Stimulated activated naive CD4-positive, alpha-beta T cell treated with Interleukin-2 at 50 U/mL for 16 hours (primary cell): ENCODE results near the gene CTSK.
"Not testable (repeated sequence)": the region's sequence is repeated elsewhere in the genome, so short reads cannot be mapped to it uniquely, and the experiment has no call there.

Experiments used
- DNase-seq: peaks from one replicate; lab custom pipeline; 2025; lab: John Stamatoyannopoulos, UW

CTSK gene

DNA sequence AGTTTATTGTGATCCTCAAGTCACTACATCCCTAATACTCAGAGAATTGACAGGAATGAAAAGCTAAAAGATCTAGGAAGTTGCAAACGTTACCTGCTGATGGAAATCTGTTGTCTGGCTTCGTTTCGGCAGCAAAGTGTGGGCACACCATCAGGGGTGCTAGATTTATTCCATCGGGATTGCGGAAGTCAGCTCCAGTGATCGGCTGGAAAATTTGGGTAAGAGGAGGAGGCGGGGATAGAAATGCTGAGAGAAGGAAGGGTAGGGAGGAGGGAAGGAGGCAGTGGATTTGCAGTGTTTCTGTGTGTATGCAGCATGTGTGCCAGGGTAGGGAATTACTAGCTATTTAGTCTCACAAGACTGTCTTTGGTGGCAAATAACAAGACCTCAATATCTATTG, at the start of gene CTSK:
Gene CTSK (minus strand): TSS at position 140 of the 400 bp plus-strand sequence. CDS start 1,455 bp downstream, outside the sequence.
- no peak for DNase-seq

DNA sequence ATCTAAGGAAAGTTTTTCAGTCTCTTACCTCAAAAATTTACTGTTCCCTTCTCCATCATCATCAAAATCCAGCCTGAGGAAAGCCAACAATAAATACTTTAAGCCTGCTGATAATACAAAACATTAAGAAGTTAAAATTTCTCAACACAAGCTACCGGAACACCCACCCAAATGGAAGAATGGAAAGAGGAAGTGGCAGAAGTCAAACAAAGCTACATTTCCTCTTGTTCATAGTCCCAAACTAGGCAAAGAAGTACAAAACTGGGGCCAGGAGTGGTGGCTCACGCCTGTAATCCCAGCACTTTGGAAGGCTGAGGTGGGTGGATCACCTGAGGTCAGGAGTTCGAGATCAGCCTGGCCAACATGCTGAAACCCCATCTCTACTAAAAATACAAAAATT, 44.7 kb upstream of the CTSK start:
- DNase-seq: not testable (repeated sequence)

DNA sequence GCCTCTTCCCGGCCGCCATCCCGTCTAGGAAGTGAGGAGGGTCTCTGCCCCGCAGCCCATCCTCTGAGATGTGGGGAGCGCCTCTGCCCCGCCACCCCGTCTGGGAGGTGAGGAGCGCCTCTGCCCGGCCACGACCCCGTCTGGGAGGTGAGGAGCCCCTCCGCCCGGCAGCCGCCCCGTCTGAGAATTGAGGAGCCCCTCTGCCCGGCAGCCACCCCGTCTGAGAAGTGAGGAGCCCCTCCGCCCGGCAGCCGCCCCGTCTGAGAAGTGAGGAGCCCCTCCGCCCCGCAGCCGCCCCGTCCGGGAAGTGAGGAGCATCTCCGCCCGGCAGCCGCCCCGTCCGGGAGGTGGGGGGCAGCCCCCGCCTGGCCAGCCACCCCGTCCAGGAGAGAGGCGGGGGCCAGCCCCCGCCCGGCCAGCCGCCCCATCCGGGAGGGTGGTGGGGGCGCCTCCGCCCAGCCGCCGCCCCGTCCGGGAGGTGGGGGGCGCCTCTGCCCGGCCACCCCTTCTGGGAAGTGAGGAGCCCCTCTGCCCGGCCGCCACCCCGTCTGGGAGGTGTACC, 42.8 kb upstream of the CTSK start:
- DNase-seq: not testable (repeated sequence)

DNA sequence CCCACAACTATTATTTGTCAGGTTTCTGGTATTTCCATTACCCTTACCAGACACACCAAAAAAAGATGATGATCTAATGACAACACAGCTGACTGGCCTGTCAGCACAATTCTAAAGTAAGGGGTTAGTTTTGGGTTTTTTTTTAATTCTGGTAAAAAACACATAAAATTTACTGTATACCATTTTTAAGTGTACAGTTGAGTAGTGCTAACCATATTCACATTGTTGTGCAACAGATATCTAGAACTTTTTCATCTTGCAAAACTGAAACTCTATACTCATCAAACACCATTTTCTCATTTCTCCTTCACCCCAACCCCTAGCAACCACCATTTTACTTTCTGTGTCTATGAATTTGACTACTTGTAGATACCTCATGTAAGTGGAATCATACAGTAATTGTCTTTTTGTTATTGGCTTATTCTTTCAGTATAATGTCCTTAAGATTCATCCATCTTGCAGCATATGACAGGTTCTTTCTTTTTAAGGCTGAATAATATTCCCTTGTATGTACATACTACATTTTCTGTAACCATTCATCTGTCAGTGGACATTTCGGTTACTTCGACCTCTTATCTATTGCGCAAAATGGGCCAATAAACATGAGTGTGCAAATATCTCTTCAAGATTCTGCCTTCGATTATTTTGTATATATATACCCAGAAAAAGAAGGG, 38.5 kb upstream of the CTSK start:
- no peak for DNase-seq

DNA sequence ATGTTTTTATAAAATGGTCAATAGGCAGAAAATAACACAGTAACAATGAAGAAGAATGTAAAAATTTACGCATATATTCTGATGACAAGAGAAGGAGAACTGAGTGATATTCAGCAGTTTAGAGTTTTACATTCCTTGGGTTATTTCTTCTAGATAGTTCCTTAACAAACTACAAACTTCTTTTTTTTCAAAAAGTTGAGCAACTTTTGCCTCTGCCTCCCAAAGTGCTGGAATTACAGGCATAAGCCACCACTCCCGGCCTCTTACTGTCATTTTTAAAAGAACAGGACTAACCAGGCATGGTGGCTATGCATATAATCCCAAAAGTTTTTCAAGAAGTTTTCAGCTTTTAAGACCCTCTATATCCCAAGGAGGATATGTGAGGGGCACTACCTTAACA, 35.4 kb upstream of the CTSK start:
- no peak for DNase-seq

DNA sequence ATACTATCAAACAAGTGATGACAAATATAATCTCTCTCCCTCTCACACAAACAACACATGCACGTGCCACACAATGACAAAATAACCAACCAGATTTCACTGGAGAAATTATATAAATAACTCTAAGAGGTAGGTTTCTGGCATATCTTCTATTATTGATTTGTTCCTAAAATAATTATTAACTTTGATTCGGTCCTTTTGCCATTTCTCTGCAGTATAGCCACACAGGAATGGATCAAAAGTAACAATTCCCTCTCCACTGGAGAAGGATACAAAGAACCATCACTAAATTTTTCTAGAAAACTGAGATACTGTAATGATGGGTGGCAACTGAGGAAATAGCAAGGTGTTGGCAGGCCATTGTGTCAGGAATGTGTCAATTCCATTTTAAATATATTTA, 34.9 kb upstream of the CTSK start:
- DNase-seq: no peak

DNA sequence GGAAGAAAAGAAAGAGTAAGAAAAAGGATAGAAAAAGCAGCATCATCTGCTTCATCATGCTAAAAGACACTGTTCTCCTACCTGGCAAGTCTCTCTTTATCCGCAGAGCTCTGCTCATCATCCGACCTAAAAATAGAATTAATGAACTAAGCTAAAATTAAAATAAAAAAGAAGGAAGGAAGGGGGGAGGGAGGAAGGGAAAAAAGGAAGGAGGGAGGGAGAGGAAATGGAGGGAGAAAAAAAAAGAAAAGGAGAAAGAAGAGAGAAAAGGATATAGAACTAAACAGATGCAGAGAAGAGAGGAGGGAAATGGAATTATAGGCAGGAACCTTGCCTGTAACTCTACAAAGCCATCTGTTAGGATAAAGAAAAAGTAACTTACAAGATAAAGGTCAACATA, 34.3 kb upstream of the CTSK start:
- no peak for DNase-seq

DNA sequence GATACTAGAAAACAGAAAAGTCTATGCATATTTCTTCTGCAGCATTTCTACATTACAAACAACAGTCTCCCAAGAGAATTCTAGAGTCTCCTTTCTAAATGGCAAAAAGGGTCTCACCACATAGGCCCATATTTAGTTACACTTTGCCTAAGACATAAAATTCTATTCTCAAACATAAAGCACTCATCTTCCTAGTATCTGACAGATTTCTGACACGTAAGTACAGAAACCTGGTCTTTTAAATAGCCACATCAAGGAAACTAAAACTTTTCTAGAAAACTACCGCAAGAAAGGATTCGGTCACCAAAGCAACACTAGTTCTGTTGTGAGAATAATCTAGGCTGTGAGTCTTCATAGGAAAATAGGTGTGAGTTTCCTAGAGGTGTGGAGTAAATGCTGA, 33.6 kb upstream of the CTSK start:
- DNase-seq: no peak

DNA sequence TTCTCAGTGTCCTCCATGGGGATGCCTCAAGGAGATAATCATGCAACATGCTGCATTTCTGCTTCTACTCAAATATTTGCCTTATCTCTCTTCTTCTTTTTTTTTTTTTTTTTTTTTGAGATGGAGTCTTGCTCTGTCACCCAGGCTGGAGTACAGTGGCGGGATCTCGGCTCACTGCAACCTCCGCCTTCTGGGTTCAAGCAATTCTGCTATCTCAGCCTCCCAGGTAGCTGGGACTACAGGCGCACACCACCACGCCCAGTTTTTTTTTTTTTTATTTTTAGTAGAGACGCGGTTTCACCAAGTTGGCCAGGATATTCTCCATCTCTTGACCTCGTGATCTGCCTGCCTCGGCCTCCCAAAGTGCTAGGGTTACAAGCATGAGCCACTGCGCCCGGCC, 32.8 kb upstream of the CTSK start:
- DNase-seq: not testable (repeated sequence)

DNA sequence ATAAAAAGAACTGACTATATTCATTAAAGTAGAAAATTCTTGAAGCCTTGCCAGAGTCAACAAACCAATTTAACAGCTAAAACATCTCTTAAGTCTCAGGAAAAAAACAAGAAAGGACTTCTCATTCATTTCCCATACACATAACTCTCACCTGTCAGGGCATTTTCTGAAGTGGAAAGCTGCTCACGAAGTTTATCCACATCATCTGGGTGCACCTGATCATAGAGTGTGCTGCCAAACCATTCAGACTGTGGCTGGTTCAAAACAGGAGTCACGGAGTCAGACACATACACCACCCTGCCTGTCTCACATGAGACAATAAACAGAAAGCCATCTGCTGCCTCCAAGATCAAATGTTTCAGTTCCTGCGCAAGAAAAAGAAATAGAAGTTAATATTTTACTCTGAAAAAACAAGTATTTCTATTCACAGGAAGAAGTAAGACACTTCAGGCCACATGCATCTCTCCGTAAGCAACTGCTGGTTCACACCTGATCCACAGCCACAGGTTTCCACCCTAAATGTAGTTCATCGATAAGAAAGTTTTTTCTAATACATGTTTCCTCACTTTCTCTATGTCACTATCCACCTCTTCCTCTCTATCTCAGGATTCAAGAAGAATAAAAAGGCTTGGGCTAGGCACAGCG, 28.2 kb upstream of the CTSK start:
- no peak for DNase-seq

DNA sequence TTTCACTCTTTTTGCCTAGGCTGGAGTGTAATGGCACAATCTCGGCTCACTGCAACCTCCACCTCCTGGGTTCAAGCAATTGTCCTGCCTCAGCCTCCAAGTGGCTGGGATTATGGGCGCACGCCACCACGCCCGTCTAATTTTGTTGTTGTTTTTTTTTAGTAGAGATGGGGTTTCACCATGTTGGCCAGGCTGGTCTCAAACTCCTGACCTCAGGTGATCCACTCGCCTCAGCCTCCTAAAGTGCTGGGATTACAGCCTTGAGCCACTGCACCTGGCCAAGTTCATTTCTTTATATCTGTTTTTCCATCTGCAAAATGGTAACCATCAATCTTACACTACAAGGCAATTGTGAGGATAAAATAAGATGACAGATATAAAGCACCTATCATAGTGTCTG, 25.9 kb upstream of the CTSK start:
- DNase-seq: not testable (repeated sequence)

DNA sequence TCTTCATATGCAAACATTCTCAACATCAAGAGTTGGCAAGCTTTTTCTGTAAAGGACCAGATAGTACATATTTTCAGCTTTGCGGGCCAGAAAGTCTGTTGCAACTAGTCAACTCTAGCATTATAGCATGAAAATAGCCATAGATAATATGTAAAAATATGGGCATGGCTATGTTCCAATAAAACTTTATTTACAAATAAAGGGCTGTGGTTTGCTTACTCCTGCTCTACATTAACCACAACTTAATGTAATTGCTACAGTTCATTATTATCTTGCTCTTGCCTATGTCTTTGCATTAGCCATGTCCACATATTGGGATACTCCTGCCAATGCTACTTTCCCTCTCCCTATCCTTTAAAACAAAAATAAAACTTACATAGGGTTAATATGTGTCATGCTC, 24.5 kb upstream of the CTSK start:
- DNase-seq: no peak

DNA sequence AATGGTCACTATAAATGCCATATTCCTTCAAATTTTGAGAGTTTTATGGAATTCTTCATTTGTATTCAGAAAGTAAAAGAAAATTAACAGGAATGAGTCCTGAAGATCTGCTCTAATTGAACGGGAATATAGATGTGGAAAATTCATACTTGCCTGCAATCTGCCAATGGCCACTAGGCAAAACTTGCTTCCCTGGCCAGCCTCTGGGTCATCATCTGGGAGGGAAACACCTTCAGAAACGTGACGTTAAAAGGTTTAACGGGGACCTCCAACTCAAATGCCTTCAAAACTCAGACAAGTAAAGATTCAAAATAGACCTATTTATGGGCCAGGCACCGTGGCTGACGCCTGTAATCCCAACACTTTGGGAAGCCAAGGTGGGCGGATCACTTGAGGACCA, 21.7 kb upstream of the CTSK start:
- no peak for DNase-seq

DNA sequence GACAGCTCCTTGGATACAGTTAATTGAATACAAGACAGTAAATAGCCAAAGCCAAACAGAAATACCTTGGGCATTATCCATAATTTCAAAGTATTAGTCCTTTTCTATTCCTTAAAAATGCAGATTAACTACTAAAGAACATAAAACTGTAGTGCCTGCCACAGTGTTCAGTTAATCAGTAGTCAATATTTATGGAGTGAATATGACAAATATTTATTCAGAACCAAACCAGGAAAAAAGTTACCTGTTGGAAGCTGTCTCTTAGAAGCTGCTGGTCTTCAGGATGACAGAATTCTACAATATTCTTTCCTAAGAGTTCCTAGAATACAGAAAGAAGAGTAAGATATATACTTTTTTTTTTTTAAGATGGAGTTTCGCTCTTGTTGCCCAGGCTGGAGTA, 18.2 kb upstream of the CTSK start:
- DNase-seq: no peak

DNA sequence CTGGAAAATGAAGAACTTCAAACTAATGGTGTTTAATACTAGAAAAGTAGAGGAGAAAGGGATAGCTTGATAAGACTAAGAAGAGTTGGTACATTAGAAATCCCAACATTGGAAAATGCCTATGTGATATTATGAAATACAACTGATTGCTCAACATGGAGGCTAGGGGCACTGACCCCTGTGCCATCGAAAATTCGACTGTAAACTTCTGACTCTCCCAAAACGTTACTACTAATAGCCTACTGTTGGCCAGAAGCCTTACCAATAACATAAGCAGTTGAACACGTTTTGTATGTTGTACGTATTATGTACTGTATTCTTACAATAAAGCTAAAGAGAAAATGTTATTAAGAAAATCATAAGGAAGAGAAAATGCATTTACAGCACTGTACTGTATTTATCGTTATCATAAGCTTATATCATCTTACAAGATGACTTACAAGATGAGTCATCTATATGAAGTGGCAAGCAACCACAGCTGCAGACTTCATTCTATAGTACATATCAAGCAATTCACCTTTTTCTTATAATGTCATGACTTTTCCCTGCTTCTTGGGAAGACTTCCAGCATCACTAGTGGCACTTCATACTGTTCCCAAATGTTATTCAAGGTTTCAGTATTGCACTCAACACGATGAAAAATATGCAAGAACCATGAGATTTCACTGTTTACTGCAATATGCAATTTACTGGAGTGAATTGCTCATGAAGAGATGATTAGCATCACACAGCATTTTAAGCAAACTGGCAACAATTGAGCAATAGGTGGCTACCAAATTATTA, 12.9 kb upstream of the CTSK start:
- no peak for DNase-seq

DNA sequence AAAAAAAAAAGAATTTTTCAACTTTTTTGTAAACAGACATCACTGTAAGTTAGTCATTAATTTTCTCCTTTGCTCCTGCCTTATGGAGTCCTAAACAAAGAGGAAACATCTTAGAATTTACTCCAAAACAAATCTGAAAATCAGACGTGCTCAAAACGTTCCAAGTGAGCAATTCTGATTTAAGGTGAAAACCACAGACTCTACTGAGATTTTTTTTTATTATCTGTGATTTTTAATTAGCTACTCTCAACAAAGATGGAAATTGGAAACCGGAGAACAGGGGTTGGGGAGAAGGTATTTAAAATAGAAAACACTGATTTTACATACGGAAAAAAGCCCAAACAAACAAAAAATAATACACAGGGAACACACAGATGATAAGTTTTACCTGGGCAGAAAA, 7.8 kb upstream of the CTSK start:
- no peak for DNase-seq

DNA sequence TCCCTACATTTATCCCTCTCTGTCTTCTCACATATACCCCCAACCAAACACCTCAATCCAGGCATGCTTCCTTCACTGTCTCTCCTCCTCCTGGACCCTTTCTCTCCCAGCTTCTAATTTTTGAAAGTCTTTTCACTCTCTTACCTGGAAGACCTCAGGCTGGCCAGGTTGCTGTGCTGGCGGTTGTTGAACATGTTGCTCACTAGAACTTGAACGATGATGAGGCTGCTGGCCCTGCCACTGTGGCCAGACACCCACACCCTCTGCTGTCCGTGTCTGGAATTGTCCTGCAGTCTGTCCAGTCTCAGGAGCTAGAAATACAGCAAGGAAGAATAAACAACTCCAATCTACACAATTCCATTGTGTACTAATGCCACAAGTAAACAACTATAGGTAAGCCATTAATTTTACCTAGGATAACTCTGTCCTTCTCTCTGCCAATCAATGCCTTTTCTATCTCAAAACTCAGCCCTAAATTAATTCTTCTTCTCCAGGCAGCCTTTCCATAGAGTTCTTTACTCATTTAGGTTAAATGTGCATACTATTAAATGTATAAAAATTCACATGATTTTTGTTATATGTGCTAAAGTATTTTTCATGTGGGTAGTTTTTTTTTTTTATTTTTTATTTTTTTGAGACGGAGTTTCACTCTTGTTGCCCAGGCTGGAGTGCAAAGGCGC, 5.1 kb upstream of the CTSK start:
- DNase-seq: no peak

DNA sequence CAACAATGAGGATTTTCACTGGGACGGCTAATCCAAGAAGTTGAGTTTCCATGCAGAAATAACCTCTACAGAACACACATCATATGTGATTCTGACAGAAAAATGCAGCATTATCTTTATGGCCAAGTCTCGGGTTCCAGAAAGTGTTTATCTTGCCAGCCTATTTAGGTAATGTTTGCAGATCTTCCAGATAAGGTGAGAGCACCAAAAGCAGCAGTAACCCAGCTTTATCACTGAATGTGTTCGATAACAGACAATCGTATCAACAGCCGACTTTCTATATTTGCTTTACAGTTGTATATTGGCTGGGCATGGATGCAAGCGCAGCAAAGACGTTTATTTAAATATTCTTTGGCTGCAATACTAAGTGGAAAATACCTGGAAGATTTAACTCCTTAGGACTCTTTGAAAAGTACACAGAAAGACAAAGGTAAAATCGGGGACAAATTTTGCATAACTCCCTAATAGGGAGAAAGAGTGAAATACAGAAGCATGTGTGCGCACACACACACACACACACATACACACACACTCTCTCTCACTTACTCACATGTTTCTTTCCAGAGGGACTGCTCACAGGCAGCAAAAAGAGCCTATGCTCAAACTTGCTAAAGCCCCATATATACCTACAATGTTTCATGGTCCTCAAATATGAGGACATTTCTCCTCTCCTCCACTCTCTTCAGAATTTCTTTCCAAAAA, 3.0 kb upstream of the CTSK start:
- no peak for DNase-seq

DNA sequence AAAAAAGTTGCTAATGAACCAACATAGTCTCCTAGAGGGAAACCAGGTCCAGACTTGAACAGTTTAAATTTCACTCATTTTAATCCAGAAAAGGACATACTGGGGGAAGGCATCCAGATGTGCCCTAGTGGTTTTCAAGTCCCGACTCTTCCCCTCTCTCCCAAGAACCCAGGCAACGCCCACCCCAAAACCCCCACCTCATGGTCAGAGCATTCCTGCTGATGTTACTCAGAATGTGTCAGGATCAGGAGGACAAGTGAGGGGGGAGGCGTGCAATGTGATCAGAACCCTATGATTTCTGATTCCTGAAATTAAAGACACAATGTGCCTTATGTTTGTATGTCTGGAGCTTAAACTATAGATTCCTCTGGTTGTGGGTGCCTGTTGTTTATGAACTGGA, 1.6 kb upstream of the CTSK start:
- DNase-seq: no peak

DNA sequence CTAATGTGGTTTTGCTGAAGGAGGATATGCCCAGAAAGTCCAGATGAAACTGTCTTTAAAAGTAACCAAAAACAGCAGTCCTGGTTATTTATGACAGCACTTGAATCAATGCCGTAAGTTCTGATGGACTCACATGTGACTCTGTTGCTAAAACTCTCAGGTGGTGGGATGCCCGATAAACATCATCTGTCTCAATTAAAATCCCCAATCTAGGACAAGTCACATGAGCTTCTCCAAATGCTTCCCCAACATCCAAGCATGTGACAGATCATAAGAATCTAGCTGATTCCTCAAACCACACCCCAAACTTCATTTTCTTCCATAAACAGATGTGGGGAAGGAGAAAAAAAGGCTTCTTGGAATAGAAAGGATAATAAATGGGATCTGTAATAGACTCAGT, 786 bp upstream of the CTSK start:
- DNase-seq: no peak

DNA sequence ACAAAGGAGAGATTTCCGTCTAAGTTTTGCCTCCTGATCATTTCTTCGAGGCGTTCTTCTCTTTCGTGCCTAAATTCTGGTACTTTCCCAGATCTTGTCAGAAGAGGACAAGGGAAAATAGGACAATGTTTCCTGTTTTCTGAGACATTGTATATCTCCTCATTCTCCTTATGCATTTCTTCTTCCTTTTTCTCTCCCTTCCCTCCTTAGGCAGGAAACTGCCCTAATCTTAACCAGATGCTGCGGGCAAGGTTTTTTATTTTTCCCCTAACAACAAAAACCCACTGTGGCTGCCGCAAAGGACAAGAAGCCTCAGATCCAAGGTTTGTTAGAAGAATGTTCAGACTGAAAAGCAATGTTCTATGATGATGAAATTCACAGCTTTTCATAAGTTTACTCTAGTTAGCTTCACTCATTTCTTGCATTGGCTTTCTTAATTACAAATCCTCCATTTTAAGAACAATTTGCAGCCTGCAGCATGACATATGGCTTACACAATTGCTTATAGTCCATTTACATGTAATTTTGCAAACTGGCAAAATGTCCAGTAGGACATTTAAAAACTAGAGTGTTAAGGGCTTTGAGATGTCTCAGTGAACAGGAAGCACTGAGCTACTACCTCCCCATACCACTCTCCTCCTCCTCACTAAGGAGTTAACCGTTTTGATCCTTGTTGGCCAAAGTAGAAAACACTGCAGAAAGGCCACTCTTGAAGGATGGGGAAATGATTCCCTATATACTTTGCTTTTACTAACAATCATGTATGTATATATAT, 624 bp downstream of the CTSK start:
- DNase-seq: no peak
